Ishikawa (cell line): ENCODE data around the gene MTMR2.

Experiments
- CEBPB ChIP-seq: IDR thresholded peaks from 2 replicates; pipeline ENCODE4 v1.6.1; 2012
- EGR1 ChIP-seq: IDR thresholded peaks from 2 replicates; pipeline ENCODE4 v1.6.1; 2012
- EP300 ChIP-seq: IDR thresholded peaks from 2 replicates; pipeline ENCODE4 v1.6.1; 2012; ENCODE audit warnings: borderline replicate concordance
- FOXM1 ChIP-seq: IDR thresholded peaks from 2 replicates; pipeline ENCODE4 v1.6.1; 2012; ENCODE audit warnings: low read depth, borderline replicate concordance
- MAX ChIP-seq: IDR thresholded peaks from 2 replicates; pipeline ENCODE4 v1.6.1; 2012
- REST ChIP-seq: IDR thresholded peaks from 2 replicates; pipeline ENCODE4 v1.6.1; 2012; ENCODE audit warnings: low read depth, mild to moderate bottlenecking

GRCh38 chr11:95884802-95885201 is 39.1 kb downstream of the MTMR2 start:
- TF ChIP-seq REST (no peak), FOXM1 (no peak), EGR1 (no peak), EP300 (no peak), CEBPB (no peak), MAX (no peak)
